Measurements from ENCODE around the gene ZNF319.
A peak's percentile ranks its signal among the peaks of the same experiment; 100 is the strongest.
"Not testable (repeated sequence)": the region's sequence is repeated elsewhere in the genome, so short reads cannot be mapped to it uniquely, and the experiment has no call there.

The ZNF319 gene

DNA sequence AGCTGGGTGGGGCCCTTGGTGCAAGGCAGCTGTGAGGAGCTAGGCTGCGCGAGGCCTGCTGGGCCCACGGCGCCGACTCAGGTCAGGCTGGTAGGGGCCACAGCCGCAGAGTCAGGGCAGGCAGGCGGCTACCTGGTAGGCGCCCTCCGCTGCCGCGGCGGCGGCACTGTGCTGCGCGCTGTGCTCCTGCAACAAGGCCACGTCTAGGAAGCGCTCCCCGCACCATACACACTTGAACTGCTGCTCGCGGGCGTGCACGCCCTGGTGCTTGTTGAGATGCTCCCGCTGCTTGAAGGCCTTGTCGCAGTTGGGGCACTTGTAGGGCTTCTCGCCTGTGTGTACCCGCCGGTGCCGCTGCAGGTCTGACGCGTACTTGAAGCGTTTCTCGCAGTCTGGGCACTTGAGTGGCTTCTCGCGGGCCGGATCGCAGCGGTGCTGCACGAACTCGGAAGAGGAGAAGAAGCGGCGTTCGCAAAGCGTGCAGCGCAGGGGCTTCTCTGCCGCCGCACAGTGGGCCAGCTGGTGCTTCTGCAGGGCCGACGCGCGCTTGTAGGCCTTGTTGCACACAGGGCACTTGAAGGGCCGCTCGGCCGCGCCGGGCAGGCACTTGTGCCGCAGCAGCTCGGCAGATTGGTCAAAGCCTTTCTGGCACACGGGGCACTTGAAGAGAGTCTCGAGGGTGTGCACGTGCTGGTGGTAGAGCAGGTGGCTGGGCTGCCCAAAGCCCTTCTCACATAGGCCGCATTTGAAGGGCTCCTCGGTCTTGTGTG is 3.9 kb downstream of the ZNF319 start:
- no peak for DNase-seq

DNA sequence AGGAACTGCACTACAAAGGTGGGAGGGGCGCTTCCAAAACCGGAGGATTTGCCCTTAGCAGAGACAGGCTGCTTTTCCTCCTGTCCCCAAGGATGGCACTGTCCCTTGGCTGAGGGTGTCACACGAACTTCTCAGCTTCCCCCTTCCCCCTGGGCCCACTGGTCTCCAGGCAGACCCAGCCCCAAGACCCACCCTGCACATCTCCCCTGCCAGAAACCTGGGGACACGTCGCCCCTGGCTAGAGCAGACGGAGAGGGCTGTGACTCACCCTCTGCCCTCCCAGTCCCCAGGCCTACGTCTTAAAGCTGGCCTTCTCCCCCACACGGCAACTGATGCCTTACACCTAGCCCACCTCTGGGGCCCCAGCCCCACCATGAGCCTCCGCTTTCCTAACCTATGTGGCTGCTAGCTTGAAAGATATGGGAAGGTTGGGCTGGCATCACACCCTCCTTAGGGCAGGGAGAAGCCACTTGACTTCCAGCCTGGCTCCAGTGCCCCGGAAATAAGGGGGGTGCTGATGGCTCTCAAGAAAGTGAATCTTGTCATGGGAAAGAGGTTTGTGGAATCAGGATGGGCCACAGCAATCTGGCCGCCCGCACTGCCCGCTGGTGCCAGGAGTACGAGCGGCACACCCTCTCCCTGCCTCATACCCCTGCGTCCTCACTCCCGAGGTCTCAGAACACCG is 4.6 kb downstream of the ZNF319 start:
- DNase-seq = no peak

DNA sequence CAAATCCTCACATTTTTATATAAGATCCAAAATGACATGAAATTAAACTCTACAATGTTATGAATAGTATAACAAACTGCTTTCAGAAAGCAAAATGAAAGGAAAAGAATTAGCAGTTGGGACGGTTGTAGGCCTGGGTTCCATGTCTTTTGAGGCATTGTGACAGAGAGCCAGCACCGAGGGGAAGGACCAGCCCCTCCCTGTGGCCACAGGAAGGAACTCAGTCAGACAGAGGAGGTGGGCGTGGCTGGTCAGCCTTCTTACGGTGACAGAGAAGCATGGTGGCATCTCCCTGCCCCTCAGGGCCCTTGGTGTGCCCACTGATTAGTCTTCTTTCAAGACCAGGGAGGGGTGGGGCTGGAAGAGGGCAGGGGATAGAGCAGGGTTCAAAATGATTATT is 5.7 kb downstream of the ZNF319 start:
- no peak for DNase-seq

DNA sequence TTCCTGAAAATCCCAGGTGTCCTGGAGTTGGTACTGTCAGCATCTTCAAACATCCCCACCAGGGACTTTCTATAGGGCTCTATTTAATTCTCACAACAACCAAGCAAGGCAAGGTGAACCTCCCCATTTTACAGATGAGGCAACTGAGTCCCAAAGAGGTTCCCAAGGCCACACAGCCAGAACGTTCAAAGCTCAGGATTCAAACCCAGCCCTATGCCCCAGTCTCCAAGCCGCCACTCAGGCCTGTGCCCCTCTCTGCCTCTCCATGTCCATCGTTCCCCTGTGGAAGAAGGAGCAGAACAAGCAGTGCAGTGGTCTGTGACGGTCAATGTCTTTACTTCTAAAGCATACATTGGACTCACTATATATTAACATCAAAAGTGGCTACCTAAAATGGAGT is 6.1 kb downstream of the ZNF319 start:
- no peak for DNase-seq

DNA sequence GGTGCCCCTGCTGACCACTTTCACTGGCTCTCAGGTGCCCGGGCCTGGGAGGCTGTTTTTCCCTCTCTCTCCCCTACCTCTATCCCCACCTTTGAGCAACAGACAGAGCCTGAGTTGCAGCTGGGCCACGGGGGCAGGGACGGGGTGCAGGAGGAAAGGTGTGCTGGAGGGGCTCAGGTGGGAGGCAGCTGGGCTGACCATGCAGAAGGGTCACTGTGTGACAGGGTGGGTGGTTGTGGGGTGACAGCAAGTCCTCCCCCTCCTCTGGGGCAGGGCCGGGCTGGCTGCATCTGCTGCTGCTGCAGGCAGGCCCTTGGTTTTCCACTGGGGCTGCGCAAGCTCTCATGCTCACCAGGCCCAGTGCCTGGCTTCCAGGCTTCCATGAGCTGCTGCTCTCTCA is 6.6 kb downstream of the ZNF319 start:
- no peak for DNase-seq

DNA sequence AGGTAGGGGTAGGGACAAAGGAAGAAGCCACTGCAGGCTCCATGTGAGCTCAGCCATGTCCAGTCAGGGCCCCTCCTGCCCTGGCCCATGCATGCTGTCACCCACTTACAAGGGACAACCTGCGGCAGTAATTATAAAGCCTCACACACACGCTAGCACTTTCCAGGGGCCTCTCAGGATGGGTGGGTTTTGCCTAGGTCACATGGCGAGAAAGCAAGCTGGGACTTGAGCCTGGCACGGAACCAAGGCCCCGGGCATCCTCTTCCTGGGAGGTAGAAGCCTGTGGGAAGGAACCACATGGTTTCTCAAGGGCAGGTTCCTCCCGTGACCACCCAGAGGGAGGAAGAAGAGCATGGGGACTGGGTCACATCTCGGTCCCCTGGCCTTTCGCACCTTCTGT is 7.0 kb downstream of the ZNF319 start:
- DNase-seq = no peak

DNA sequence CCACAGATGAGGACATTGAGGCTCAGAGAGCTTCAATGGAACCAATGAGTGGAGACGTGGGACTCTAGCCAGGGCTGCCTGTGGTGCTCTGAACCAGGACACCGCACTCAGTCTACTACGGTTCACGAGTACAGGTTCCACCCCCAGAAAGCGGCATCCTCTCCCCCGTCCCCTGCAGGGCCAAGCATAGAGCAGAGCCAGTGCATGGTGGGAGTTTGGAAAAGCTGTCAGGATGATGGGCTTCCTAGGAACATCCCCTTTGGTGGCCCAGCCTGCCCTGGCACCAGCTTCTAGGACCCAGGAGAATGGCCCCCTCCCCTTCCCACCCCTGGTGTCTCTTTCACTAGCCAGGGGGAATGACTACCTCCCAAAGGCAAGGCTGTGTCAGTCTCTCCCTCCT is 8.4 kb downstream of the ZNF319 start:
- DNase-seq = no peak

DNA sequence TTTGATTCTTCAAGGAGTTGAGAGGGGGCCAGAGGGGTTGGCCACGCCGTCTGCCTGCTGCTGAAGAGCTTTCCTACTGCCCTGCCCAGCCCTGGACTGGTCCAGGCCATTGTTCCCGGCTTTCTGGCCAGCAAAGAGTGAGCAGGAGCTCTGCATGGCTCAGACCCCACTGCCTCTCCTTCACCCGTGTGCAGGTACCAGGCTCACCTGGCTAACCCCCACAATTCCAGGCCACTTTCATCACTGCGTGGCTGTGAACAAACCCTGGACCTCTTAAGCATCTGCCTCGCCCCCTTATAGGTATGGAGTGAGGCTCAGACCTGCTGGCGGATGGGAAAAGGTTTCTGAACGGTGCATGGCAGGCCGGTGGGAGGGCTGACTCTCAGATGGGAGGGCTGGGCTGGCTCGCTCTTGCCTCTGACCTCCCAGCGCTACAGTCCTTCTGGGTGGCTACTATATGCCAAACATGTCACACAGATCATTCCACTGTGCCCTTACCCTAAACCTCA is 8.9 kb downstream of the ZNF319 start:
- DNase-seq = no peak

DNA sequence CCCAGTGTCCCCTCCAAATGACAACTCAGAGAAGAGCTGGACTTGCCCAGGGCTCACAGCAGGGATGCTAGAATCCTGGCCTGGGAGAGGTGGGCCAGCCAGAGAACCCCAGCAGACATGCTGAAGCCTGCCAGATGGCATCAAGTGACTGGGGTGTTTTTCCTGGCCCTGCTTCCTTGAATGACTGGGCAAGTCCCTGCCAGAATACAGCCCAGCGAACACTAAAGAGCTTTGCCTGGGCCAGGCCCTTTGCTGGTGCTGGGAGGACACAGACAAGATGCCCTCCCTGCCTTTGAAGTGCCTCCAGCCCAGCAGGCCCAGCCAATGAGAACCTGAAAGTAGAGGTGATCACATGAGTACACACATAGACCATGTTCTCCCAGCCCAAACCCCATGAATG is 11.5 kb downstream of the ZNF319 start:
- DNase-seq = no peak

DNA sequence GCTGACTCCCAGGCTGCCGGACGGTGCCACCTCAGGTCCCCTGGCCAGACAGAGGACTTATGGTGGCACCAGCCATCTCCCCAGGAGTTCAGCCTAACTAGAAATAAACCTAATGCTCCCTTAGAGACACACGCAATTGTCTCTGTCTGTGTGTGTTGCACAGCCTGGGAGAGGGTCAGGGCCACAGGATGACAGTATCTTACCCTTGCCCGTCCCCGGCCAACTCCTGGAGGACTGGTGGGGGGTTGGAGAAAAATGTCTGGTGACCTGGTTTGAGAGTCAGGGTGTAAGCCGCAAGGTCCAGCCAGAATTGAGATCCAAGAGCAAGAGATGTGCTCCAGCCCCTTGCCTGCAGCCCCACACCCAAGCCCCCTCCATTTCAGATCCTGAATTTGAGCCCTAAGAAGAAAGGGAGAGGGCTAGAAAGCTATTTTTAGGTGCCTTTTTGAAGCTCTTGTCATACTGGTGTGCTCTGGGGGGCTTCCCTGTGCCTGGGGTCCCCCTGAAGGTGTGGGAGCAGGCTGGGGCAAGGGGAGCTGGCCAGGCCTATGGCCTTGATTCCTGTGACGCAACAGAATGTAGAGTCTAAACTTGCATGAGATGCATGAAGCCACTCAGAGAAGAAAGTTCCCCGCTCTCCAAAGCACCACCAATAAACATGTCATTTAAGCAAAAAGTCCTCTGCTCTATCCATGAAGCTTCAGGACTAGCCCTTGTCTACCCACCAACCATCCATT is 12.9 kb downstream of the ZNF319 start:
- DNase-seq = no peak

DNA sequence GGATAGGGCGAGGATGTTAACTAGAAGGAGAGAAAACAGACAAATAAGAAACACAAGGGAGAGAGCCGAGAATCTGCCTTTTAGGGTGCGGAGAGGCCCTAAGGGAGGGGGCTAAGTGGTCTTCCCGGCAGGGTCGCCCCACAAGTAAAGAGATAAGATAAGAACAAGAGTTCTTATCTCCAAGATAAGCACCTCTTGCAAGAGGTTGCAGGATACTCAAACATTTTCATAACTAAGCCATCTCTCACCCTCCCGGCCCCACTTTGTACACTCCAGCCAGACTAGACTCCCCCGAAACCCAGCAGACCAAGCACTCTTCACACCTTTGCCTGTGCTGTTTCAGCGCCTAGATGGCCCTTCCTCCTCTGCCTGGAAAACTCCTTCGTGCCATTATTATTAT is 14.3 kb downstream of the ZNF319 start:
- no peak for DNase-seq

DNA sequence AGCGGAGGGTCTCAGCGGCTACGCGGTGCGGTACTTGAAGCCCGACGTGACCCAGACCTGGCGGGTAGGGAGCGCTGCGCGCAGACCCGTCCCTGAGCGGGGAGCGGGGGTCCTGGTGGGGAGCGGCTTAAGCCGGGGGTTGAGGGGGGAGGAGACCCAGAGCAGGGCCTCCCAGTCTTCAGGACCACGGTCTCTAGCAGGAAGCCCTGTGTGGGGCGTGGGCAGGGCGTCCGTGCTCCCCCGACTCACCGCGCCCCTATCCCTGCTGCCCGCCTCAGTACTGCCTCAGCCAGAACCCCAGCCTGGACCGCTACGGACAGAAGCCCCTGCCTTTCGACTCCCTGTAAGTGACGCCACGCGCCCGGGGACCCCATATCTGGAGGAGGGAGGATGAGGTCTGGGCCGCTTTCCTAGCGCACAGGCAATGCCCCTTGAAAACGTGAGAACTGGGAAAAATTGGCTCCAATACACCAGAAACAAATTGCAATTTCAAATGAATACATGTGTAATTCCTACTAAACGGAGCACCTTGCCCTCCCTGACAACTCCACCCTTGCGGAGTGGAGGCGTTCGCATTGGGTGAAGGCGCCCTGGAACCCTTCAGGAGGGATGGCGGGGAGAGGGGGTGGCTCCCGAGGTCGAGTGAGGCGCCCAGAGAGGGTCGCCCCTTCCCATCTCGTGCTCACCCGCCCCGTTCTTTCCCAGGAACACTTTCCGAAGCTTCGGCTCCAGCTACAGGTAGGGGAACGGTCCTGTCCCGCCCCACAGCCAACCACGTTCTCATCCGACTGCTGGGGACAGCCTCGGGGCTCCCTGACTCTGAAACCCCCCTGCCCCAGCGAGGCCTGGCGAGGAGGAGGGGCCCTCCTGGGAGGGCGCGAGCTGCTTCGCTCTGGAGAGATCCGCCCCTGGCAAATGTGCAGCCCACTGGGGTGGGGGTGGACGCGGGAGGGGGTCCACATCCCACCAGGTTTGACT is 15.0 kb downstream of the ZNF319 start:
- no peak for DNase-seq

DNA sequence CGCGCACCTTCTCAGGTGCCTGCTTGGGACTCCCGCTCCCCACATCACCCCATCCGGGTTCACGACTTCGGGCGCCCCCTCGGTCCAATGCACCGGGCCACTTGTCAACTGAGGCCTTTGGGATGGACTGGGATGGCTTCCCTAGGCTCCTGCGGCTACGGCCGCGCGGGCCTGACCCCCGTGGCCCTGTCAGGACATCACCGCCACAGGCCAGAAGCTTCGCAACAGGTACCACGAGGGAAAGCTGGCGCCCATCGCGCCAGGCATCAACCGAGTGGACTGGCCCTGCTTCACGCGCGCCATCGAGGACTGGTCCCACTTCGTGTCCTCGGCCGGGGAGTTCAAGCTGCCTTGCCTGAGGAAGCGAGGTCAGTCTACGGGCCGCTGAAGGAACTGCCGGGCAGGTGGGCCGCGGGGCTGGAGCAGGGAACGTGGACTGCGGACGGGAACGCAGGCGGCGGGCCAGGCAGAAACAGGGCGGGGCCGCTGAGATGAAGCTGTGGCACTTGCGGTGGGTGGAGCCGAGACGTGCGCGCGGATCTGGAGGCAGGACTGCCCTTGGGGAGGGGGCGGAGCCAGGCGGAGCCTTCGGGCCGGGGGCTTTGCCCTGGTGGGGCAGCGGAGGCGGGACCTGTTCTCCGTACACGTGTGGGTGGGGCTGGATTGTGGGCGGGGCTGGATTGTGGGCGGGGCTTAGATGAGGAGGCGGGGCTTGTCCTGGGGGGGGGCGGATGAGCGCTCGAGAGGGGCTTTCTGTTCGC is 15.8 kb downstream of the ZNF319 start:
- peak; percentile 83 for DNase-seq

DNA sequence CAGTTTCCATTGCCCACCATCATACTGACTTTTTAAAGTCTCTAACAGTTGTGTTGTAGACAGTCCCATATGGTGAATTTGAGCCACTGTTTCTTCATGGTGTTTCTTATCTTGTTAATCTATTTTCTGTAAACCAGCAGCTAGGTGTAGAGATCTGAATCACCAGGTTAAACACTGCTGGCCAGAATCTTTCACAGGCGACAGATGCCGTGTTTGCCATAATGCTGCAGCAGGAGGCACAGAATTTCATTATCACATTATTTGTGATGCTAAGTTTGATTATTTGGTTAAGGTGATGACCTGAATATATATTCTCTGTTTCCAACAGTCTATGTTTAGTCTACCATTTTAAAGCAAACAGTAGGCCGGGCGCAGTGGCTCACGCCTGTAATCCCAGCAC is 18.1 kb downstream of the ZNF319 start:
- no peak for DNase-seq

DNA sequence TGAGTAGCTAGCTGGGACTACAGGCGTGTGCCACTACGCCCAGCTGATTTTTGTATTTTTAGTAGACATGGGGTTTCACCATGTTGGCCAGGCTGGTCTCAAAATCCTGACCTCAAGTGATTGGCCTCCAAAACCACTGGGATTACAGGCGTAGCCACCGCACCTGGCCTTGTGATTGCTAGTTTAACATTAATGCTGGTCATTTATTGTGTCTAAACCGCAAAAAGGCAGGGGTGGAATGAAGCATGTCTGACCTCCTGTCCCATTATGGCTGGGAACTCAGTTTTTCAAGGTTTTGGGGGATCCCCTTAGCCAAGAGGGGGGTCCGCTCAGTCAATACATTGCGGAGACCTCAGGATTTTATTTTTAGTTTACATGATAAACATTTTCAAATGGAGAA is 18.8 kb downstream of the ZNF319 start:
- no peak for DNase-seq

DNA sequence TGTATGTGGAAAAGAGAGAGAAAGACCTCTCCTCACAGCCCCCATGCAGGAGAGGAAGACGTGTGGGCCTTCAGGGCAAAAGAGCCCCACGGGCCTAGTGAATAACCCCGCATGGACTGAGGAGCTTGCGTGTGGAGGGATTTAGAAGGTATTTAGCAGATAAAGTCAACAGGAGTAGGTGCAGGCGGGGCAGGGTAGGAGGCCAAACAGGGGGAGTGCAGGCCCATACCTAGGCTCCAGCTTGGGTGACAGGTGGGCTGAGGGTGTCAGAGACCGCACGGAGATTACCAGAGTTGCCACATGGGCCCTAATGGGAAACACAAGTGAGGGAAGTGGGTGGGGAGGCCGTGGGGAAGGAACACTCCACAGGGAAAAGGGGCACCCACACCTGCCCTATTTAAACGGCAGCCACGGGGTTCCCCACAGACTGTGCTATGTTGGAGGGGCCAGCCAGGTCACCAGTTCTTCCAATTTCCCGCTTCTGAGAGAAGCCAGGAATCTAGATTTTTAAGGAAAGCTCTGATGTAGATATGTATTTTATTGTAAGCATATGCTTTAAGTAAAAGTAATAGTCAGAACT is 21.4 kb downstream of the ZNF319 start:
- DNase-seq = no peak

DNA sequence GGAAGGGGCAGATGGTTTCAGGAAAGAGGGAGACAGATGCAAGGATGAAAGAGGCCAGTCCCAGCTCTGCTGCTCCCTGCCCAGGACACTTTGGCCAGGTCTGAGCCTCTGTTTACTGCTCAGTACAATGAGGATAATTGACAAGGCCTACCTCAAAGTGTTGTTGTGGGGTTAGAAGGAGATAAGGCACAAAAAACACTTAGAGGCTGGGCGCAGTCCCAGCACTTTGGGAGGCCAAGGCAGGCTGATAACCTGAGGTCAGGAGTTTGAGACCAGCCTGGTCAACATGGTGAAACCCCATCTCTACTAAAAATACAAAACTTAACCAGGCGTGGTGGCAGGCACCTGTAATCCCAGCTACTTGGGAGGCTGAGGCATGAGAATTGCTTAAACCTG is 22.4 kb downstream of the ZNF319 start:
- DNase-seq = not testable (repeated sequence)

DNA sequence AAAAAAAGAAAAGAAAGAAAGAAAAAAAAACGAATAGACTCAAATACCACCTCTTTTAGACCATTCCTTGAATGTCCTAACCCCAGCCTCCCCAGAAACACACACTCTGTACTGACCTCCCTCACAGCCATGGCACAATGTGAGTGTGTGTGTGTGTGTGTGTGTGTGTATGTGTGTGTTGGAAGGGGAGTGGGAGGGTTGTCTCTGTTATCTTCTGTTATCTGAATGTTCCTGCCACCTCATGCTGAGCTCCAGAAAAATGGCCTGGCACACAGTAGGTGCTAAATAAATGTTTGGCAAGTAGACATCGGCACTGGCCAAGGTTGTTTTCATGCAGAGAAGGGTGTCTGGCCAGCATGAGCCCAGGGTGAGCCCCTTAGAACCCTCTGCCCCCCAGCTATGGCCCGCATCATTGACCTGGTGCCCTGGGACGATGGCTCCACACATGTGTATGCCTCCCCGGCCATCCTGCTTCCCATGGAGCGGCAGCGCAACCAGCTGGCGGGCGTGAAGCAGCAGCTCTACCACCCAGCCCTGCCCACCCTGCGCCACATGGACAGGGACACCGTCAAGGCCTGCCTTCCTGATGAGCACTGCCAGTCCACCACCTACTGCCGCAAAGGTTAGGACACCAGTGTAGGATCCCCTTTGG is 22.9 kb downstream of the ZNF319 start:
- no peak for DNase-seq

DNA sequence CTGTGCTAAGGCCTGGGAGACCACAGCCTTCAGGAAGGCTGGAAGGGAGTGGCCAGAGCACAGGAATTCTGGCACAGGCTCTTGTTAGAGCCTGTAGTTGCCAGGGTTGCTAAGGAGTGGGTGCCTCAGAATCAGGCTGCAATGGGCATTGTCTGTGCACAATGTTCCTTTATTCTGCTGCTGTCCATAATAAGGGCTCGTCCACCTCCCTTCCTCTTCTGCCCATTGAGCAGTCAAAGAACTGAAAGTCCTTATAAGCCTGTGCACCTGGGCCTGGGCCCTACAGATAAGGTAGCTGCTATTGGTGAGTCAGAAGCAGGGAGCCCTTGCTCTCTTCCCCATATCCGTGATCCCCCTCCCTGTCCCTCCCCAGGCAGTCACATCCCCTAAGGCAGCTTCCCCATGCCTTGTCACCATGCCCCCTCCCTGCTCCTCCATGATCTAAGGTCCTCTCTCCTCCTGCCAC is 24.1 kb downstream of the ZNF319 start:
- no peak for DNase-seq

DNA sequence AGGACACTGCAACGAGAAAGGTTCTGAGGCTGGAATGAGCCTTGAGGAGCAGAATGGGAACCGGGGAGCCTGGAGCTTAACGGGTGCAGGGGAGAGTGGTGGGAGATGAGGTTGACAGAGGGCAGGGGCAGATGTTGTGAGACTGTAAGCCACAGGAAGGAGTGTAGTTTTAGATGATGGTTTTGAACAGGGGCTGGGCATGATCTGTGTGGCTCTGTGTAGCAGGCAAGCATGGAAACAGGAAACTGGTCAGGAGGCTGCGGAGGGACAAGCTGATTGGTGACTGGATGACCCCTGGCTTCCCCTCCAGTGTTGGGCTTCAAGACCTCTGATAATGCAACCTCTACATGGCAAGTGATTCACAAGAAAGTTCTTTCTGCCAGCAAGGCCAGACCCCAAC is 28.2 kb downstream of the ZNF319 start:
- DNase-seq = no peak

DNA sequence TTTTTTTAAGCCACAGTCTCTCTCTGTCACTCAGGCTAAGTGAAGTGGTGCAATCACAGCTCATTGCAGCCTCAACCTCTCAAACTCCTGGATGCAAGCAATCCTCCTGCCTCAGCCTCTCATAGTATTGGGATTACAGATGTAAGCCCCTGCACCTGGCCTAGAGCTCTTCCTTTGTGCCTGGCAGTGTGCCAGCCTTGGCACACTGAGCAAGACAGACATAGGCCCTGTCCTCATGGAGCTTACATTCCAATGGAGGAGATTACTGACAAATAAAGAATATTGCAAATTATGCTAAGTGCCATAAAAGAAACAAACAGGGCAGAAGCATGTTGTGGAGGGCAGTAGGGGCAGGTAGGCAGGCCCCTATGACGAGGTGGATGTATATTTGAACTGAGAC is 28.6 kb downstream of the ZNF319 start:
- no peak for DNase-seq

All from activated gamma-delta T cell (primary cell).